IMR-90 (cell line): ENCODE data around the gene DNAJB5. TPM values are rescaled to one million over a fixed set of nuclear protein-coding genes. Genes with fewer than 3 reads are reported as not detected.

Experiments used
- ATAC-seq: fragments of 200-7000 bp; cut with Tn5 transposase; 2 replicates; pipeline ENCODE4 v1.9.1; 2020; ENCODE audit warnings: low read depth, mild to moderate bottlenecking, moderate library complexity
- BruUV-seq: library from RNA; stranded (reverse); fragments of 400-500 nt; replicated peaks from 2 replicates; lab custom pipeline; 2021; lab: Mats Ljungman, UMichigan
- CTCF ChIA-PET: fragments of 300-600 bp; formaldehyde crosslinking; extraction: SDS; loops from one replicate; lab custom pipeline; 2021; ENCODE audit warnings: antibody characterized with exemption; lab: Yijun Ruan, JAX
- POLR2A ChIA-PET: fragments of 300-600 bp; sonication (Branson Sonifier 250); formaldehyde crosslinking; loops from one replicate; lab custom pipeline; 2022; ENCODE audit warnings: antibody characterized with exemption; ENCODE audit not compliant: unreplicated experiment; lab: Charles Lee
- DNase-seq: peaks from one replicate; pipeline ENCODE4 v3.0.0; 2013
- H2AFZ ChIP-seq: replicated peaks from 2 replicates; pipeline ENCODE3; 2013; ENCODE audit warnings: low read length, mild to moderate bottlenecking; ENCODE audit not compliant: poor library complexity
- H2AK5ac ChIP-seq: 2 replicates; pipeline ENCODE4 v1.6.1; 2013; ENCODE audit warnings: low read depth, low read length, inconsistent platforms
- H2AK9ac ChIP-seq: replicated peaks from 2 replicates; pipeline ENCODE3; 2013; ENCODE audit warnings: mild to moderate bottlenecking, low read depth, low read length, moderate library complexity; ENCODE audit not compliant: poor library complexity
- H2BK120ac ChIP-seq: 2 replicates; pipeline ENCODE4 v1.6.1; 2013; ENCODE audit warnings: low read depth, low read length, inconsistent platforms
- H2BK15ac ChIP-seq: 3 replicates; pipeline ENCODE4 v1.6.1; 2013; ENCODE audit warnings: low read depth, low read length, inconsistent platforms
- H2BK20ac ChIP-seq: 2 replicates; pipeline ENCODE4 v1.6.1; 2013; ENCODE audit warnings: low read depth, mild to moderate bottlenecking, inconsistent platforms, low read length, moderate library complexity
- H2BK5ac ChIP-seq: 2 replicates; pipeline ENCODE4 v1.6.1; 2013; ENCODE audit warnings: mild to moderate bottlenecking, low read depth, low read length, inconsistent platforms; ENCODE audit not compliant: poor library complexity, severe bottlenecking
- H3K14ac ChIP-seq: replicated peaks from 2 replicates; pipeline ENCODE4 v1.6.1; 2013; ENCODE audit warnings: low read depth, low read length, inconsistent platforms
- H3K18ac ChIP-seq: 2 replicates; pipeline ENCODE4 v1.6.1; 2013; ENCODE audit warnings: low read depth, low read length, control low read depth
- H3K23ac ChIP-seq: 2 replicates; pipeline ENCODE4 v1.6.1; 2013; ENCODE audit warnings: low read depth, low read length, inconsistent platforms
- H3K27ac ChIP-seq: 2 replicates; pipeline ENCODE4 v1.5.1; 2013; ENCODE audit warnings: mild to moderate bottlenecking, control low read depth, low read length; ENCODE audit not compliant: insufficient read depth
- H3K27me3 ChIP-seq: 2 replicates; pipeline ENCODE4 v1.6.1; 2013; ENCODE audit warnings: low read length; ENCODE audit not compliant: control insufficient read depth, insufficient read depth
- H3K36me3 ChIP-seq: 2 replicates; pipeline ENCODE4 v1.6.1; 2013; ENCODE audit warnings: low read length, mixed read lengths; ENCODE audit not compliant: control insufficient read depth, insufficient read depth
- H3K4ac ChIP-seq: 2 replicates; pipeline ENCODE4 v1.6.1; 2013; ENCODE audit warnings: low read depth, low read length, inconsistent platforms
- H3K4me1 ChIP-seq: 2 replicates; pipeline ENCODE4 v1.6.1; 2013; ENCODE audit warnings: low read length, mixed read lengths; ENCODE audit not compliant: control insufficient read depth, insufficient read depth
- H3K4me2 ChIP-seq: 2 replicates; pipeline ENCODE4 v1.6.1; 2013; ENCODE audit warnings: low read depth, mild to moderate bottlenecking, control low read depth, low read length, moderate library complexity
- H3K4me3 ChIP-seq: 2 replicates; pipeline ENCODE4 v1.5.1; 2013; ENCODE audit warnings: low read depth, mild to moderate bottlenecking, control low read depth, low read length, moderate library complexity; ENCODE audit not compliant: insufficient read depth
- H3K56ac ChIP-seq: 2 replicates; pipeline ENCODE4 v1.6.1; 2013; ENCODE audit warnings: low read length, inconsistent platforms; ENCODE audit not compliant: insufficient read depth; ENCODE audit errors: extremely low read depth
- H3K79me1 ChIP-seq, 2 experiments: 2 replicates each; pipeline ENCODE4 v1.6.1; 2013; ENCODE audit warnings: low read length in 2 of 2, inconsistent platforms in 1 of 2, low read depth in 1 of 2
- H3K9ac ChIP-seq: 2 replicates; pipeline ENCODE4 v1.6.1; 2013; ENCODE audit warnings: low read depth, low read length, control low read depth
- H3K9me1 ChIP-seq: 2 replicates; pipeline ENCODE4 v1.6.1; 2013; ENCODE audit warnings: low read length, inconsistent platforms; ENCODE audit not compliant: insufficient read depth
- H3K9me3 ChIP-seq: 2 replicates; pipeline ENCODE4 v1.6.1; 2013; ENCODE audit warnings: low read length; ENCODE audit not compliant: control insufficient read depth, insufficient read depth
- H4K20me1 ChIP-seq: 2 replicates; pipeline ENCODE4 v1.6.1; 2013; ENCODE audit warnings: low read length, inconsistent platforms; ENCODE audit not compliant: insufficient read depth
- H4K5ac ChIP-seq: 2 replicates; pipeline ENCODE4 v1.6.1; 2013; ENCODE audit warnings: mild to moderate bottlenecking, low read depth, low read length, control low read depth
- H4K8ac ChIP-seq, 2 experiments: 2 replicates each; pipeline ENCODE4 v1.6.1; 2013; ENCODE audit warnings: low read depth in 2 of 2, low read length in 2 of 2, control low read depth in 1 of 2, inconsistent platforms in 1 of 2
- H4K91ac ChIP-seq: 2 replicates; pipeline ENCODE4 v1.6.1; 2013; ENCODE audit warnings: low read depth, low read length, inconsistent platforms; ENCODE audit not compliant: insufficient read depth
- BHLHE40 ChIP-seq: fragments of 150-350 bp; IDR thresholded peaks from 2 replicates; pipeline ENCODE4 v1.6.1; 2016; ENCODE audit warnings: mild to moderate bottlenecking, low read depth, low read length
- CEBPB ChIP-seq: IDR thresholded peaks from 2 replicates; pipeline ENCODE4 v1.6.1; 2012; ENCODE audit warnings: low read depth, low read length, improper control_type of control experiment
- CHD1 ChIP-seq: IDR thresholded peaks from 2 replicates; pipeline ENCODE4 v1.6.1; 2012; ENCODE audit warnings: low read depth, low read length, improper control_type of control experiment
- FOS ChIP-seq: fragments of 150-350 bp; IDR thresholded peaks from 2 replicates; pipeline ENCODE4 v1.6.1; 2016; ENCODE audit warnings: low read depth, low read length
- MAFK ChIP-seq: IDR thresholded peaks from 2 replicates; pipeline ENCODE4 v1.6.1; 2012; ENCODE audit warnings: low read depth, low read length, improper control_type of control experiment
- MAZ ChIP-seq: IDR thresholded peaks from 2 replicates; pipeline ENCODE4 v1.6.1; 2012; ENCODE audit warnings: low read depth, mild to moderate bottlenecking, low read length, improper control_type of control experiment, moderate library complexity, borderline replicate concordance
- MXI1 ChIP-seq: IDR thresholded peaks from 2 replicates; pipeline ENCODE4 v1.6.1; 2012; ENCODE audit warnings: low read depth, mild to moderate bottlenecking, low read length, moderate library complexity, borderline replicate concordance
- NFE2L2 ChIP-seq: fragments of 150-350 bp; IDR thresholded peaks from 2 replicates; pipeline ENCODE4 v1.6.1; 2016; ENCODE audit warnings: low read depth, mild to moderate bottlenecking, low read length
- POLR2A ChIP-seq: IDR thresholded peaks from 2 replicates; pipeline ENCODE4 v1.6.1; 2012; ENCODE audit warnings: mild to moderate bottlenecking, low read depth, low read length
- RAD21 ChIP-seq: IDR thresholded peaks from 2 replicates; pipeline ENCODE4 v1.6.1; 2012; ENCODE audit warnings: low read length, improper control_type of control experiment
- RCOR1 ChIP-seq: IDR thresholded peaks from 2 replicates; pipeline ENCODE4 v1.6.1; 2012; ENCODE audit warnings: mild to moderate bottlenecking, low read length, improper control_type of control experiment; ENCODE audit not compliant: insufficient replicate concordance
- RFX5 ChIP-seq: IDR thresholded peaks from 2 replicates; pipeline ENCODE4 v1.8.0; 2012; ENCODE audit warnings: low read depth, mild to moderate bottlenecking, low read length, moderate library complexity
- SMC3 ChIP-seq: fragments of 150-350 bp; IDR thresholded peaks from 2 replicates; pipeline ENCODE4 v1.6.1; 2016; ENCODE audit warnings: low read depth, mild to moderate bottlenecking, antibody characterized with exemption, low read length, moderate library complexity
- WGBS, 2 experiments: methylation state at CpG; one replicate each; pipeline versions ENCODE4 v1.1.5 to v1.1.7; 2013; ENCODE audit warnings: missing lambda C conversion rate in 2 of 2; ENCODE audit not compliant: insufficient read length in 1 of 2; ENCODE audit errors: extremely low coverage in 2 of 2; 5-methylcytosine and 5-hydroxymethylcytosine counted together
- dilution Hi-C: fragments of 300-500 bp; cut with HindIII; formaldehyde crosslinking; loops from one replicate; pipeline ENCODE4 v1.14.3; 2018; ENCODE audit warnings: low sequenced_read_pairs; ENCODE audit not compliant: unreplicated experiment
- in situ Hi-C: fragments of 300-500 bp; cut with MboI; formaldehyde crosslinking; loops from 3 replicates; pipeline ENCODE4 v1.14.3; 2019; ENCODE audit warnings: low sequenced_read_pairs, inconsistent platforms, mixed read lengths
- intact Hi-C: fragments of 100-400 bp; cut with micrococcal nuclease; formaldehyde crosslinking; loops from 2 replicates; pipeline ENCODE4 v1.10.0; 2022
- polyA plus RNA-seq, 3 experiments: library from polyadenylated mRNA; depleted of rRNA; stranded (reverse); fragments of >200 nt; gene quantifications; 2 replicates each; pipeline ENCODE4 v1.2.3, GENCODE V29; 2012; ENCODE audit warnings: low replicate concordance in 1 of 3
- total RNA-seq: library from RNA; depleted of rRNA; stranded (reverse); fragments of >200 nt; gene quantifications from 2 replicates; pipeline ENCODE4 v1.2.3, GENCODE V29; 2012
- TF ChIP-seq, protein P1 (sequence below): conservative IDR thresholded peaks from 2 replicates; pipeline ENCODE4 v1.5.1; 2012; ENCODE audit warnings: mild to moderate bottlenecking, low read depth, low read length, improper control_type of control experiment
- TF ChIP-seq, protein P2 (sequence below): fragments of 150-350 bp; IDR thresholded peaks from 2 replicates; pipeline ENCODE4 v1.6.1; 2017; ENCODE audit warnings: mild to moderate bottlenecking, antibody characterized with exemption, low read length, low read depth
- TF ChIP-seq, protein P3 (sequence below): fragments of 150-350 bp; IDR thresholded peaks from 2 replicates; pipeline ENCODE4 v1.6.1; 2016; ENCODE audit warnings: low read depth, mild to moderate bottlenecking, low read length, moderate library complexity, borderline replicate concordance

The DNAJB5 gene
- total and polyA plus RNA-seq, 2 of the 4 experiments (the other 2 are of a cell fraction) = 11.4 to 14.9 TPM

DNA sequence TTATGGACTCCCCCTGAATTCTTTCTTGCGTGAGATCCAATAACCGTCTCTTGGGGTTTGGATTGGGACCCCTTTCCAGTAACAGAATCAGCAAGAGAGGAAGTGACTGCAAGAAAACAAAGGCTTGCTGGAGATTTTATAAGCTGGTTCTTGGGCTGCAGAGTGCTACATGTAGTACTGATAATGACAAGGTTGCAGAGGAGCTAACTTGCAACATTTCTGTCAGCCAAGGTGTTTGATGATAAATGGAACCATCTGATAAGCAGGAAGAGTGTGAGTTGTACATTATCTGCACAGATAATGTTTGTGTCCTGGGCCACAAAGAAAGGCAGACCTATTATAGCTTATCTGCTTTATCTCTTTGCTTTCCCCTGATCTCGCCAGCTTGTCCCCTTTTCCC, 37.1 kb downstream of the DNAJB5 start:
- no peaks in the 10 kb centered on the region for H3K79me1 ChIP-seq
- no peak overlapping the region for H2AK9ac ChIP-seq
- peak overlapping the region; percentile 3; the same call in 1 of the 2 replicates for H2BK20ac ChIP-seq
- H4K5ac ChIP-seq = no peak overlapping the region
- no peak overlapping the region; the same call in 1 of the 2 replicates for H3K14ac ChIP-seq
- H4K8ac ChIP-seq = peak overlapping the region in 1 of 2 experiments; percentile 6; a peak in 1 of 4 replicates
- intact Hi-C loops = no loop called here
- no peak overlapping the region; the same call in 1 of the 2 replicates for H2BK120ac ChIP-seq
- H3K36me3 ChIP-seq = peaks cover 3% of the 10 kb centered on the region; the same call in 1 of the 2 replicates
- BruUV-seq = no TSS peak
- DNase-seq (no peak), ATAC-seq (peak; percentile 10; the same call in 1 of the 2 replicates)
- CTCF ChIA-PET = no interaction called here
- H3K9me3 ChIP-seq = no peaks in the 10 kb centered on the region
- in situ Hi-C loops = no loop called here
- peaks cover 8% of the 10 kb centered on the region; the same call in 1 of the 2 replicates for H3K9me1 ChIP-seq
- H2BK15ac ChIP-seq = no peak overlapping the region
- H3K4me2 ChIP-seq = no peak overlapping the region
- no peak overlapping the region for H3K27ac ChIP-seq
- 0 out of 2 replicates have a peak overlapping the region, but pooled peaks have one; percentile 2 for H3K4ac ChIP-seq
- no CpG with 5 or more reads among the region's 3 CpGs for WGBS, 2 experiments
- POLR2A ChIA-PET = no interaction called here
- no peak overlapping the region; the same call in 1 of the 2 replicates for H3K23ac ChIP-seq
- H4K91ac ChIP-seq = no peak overlapping the region
- H3K56ac ChIP-seq = no peak overlapping the region
- peaks cover 7% of the 10 kb centered on the region for H3K4me1 ChIP-seq
- no peaks in the 10 kb centered on the region for H3K27me3 ChIP-seq
- H2AFZ ChIP-seq = no peak overlapping the region
- dilution Hi-C loops = no loop called here
- H3K9ac ChIP-seq = no peak overlapping the region
- H3K4me3 ChIP-seq = no peak overlapping the region
- H2BK5ac ChIP-seq = no peak overlapping the region
- no peak overlapping the region for H3K18ac ChIP-seq
- no peak for TF ChIP-seq MAFK
- TF ChIP-seq POLR2A = no peak
- TF ChIP-seq MAZ = no peak
- TF ChIP-seq, protein P1, sequence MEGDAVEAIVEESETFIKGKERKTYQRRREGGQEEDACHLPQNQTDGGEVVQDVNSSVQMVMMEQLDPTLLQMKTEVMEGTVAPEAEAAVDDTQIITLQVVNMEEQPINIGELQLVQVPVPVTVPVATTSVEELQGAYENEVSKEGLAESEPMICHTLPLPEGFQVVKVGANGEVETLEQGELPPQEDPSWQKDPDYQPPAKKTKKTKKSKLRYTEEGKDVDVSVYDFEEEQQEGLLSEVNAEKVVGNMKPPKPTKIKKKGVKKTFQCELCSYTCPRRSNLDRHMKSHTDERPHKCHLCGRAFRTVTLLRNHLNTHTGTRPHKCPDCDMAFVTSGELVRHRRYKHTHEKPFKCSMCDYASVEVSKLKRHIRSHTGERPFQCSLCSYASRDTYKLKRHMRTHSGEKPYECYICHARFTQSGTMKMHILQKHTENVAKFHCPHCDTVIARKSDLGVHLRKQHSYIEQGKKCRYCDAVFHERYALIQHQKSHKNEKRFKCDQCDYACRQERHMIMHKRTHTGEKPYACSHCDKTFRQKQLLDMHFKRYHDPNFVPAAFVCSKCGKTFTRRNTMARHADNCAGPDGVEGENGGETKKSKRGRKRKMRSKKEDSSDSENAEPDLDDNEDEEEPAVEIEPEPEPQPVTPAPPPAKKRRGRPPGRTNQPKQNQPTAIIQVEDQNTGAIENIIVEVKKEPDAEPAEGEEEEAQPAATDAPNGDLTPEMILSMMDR = no peak
- TF ChIP-seq BHLHE40 = no peak
- TF ChIP-seq CHD1 = no peak
- TF ChIP-seq MXI1 = no peak
- no peak for TF ChIP-seq RAD21
- no peak for TF ChIP-seq RCOR1
- TF ChIP-seq NFE2L2 = no peak
- no peak for TF ChIP-seq RFX5
- TF ChIP-seq, protein P2, sequence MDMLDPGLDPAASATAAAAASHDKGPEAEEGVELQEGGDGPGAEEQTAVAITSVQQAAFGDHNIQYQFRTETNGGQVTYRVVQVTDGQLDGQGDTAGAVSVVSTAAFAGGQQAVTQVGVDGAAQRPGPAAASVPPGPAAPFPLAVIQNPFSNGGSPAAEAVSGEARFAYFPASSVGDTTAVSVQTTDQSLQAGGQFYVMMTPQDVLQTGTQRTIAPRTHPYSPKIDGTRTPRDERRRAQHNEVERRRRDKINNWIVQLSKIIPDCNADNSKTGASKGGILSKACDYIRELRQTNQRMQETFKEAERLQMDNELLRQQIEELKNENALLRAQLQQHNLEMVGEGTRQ = no peak
- no peak for TF ChIP-seq CEBPB
- TF ChIP-seq SMC3 = no peak
- TF ChIP-seq, protein P3, sequence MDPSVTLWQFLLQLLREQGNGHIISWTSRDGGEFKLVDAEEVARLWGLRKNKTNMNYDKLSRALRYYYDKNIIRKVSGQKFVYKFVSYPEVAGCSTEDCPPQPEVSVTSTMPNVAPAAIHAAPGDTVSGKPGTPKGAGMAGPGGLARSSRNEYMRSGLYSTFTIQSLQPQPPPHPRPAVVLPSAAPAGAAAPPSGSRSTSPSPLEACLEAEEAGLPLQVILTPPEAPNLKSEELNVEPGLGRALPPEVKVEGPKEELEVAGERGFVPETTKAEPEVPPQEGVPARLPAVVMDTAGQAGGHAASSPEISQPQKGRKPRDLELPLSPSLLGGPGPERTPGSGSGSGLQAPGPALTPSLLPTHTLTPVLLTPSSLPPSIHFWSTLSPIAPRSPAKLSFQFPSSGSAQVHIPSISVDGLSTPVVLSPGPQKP = no peak
- TF ChIP-seq FOS = no peak
- H4K20me1 ChIP-seq = no peaks in the 10 kb centered on the region
- peak overlapping the region; percentile 61; the same call in 1 of the 2 replicates for H2AK5ac ChIP-seq
